SU-DHL-6 (cell line): ENCODE results near the gene SPDYE17.
"Not testable (repeated sequence)": the region's sequence is repeated elsewhere in the genome, so short reads cannot be mapped to it uniquely, and the experiment has no call there.

Experiments
- EZH2phosphoT487 ChIP-seq: fragments of 200-600 bp; sonication (generic), shearing (Covaris generic); conservative IDR thresholded peaks from 2 replicates; pipeline ENCODE4 v1.6.1; 2018; ENCODE audit warnings: mild to moderate bottlenecking, antibody characterized with exemption, low read length, moderate library complexity, mixed read lengths
- TF ChIP-seq, protein P1 (sequence below): fragments of 200-600 bp; sonication (generic); IDR thresholded peaks from one replicate; pipeline ENCODE4 v1.5.1; 2017; ENCODE audit warnings: antibody characterized with exemption, mild to moderate bottlenecking, low read length, moderate library complexity; ENCODE audit not compliant: insufficient read depth, poor library complexity, severe bottlenecking

DNA sequence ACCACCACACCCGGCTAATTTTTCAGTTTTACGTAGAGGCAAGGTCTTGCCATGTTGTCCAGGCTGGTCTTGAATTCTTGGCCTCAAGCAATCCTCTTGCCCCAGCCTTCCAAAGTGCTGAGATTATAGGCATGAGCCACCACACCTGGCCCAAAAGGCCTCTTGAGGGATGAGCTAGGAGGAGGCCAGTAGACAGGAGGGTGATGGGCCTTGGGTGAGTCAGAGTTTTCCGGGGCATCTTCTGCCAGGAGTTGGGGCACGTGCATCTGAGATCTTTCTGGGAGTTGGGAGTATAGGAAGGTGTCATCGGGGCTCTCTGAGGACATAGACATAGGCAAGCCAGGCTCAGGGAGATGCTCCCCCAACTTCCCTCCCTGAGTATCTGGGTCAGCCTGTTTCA is 48.8 kb downstream of the SPDYE17 start:
- TF ChIP-seq, protein P1, sequence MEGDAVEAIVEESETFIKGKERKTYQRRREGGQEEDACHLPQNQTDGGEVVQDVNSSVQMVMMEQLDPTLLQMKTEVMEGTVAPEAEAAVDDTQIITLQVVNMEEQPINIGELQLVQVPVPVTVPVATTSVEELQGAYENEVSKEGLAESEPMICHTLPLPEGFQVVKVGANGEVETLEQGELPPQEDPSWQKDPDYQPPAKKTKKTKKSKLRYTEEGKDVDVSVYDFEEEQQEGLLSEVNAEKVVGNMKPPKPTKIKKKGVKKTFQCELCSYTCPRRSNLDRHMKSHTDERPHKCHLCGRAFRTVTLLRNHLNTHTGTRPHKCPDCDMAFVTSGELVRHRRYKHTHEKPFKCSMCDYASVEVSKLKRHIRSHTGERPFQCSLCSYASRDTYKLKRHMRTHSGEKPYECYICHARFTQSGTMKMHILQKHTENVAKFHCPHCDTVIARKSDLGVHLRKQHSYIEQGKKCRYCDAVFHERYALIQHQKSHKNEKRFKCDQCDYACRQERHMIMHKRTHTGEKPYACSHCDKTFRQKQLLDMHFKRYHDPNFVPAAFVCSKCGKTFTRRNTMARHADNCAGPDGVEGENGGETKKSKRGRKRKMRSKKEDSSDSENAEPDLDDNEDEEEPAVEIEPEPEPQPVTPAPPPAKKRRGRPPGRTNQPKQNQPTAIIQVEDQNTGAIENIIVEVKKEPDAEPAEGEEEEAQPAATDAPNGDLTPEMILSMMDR: not testable (repeated sequence)
- TF ChIP-seq EZH2phosphoT487: not testable (repeated sequence)
